ENCODE measurements around the gene FGF13. TPM values are rescaled to one million over a fixed set of nuclear protein-coding genes. Genes with fewer than 3 reads are reported as not detected.

The FGF13 gene
- total and polyA plus RNA-seq, 12 donors: 0.48 to 13.4 (median 2.4) TPM

DNA sequence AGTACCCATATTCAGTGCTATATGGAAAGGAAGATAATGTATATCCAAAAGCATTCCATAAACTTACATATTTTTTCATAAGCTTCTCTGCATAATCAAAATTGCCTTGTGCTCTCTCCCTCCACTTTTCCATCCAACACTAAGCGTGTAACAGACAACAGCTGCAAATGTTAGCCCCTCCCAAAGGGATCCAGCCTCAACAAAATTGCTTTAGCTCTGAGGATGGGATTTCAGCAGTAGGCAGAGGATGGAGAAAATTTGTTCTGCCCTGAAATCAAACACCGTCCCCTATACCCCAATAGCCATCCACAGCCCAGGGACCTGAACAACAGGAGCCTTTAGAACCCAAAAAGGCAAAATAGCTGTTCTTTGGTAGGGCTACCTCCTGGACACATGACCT, 28.8 kb upstream of the FGF13 start:
- DNase-seq: no peak
- WGBS, 4 donors: 54 to 85% (median 70%) methylated on average over 2 of the region's 2 CpGs
- peaks cover 33% of the 10 kb centered on the region for H3K27me3 ChIP-seq
- no peaks in the 10 kb centered on the region for H3K9me3 ChIP-seq (replicated peaks in 1 of 3)
- H3K4me3 ChIP-seq: no peak overlapping the region
- intact Hi-C loops (cut with DNase I): loop anchor here in 1 of 2 donors (10.0 kb wide), 1 partner anchor 546 kb away; no protein-coding TSS in a partner anchor
- TF ChIP-seq POLR2A (IDR thresholded peaks at IDR 0.05) (no peak), CTCF (IDR thresholded peaks at IDR 0.05) (no peak)
- H3K4me1 ChIP-seq (replicated peaks in 1 of 2): no peaks in the 10 kb centered on the region
- H3K27ac ChIP-seq: no peak overlapping the region
- H3K36me3 ChIP-seq (replicated peaks in 1 of 2): no peaks in the 10 kb centered on the region

DNA sequence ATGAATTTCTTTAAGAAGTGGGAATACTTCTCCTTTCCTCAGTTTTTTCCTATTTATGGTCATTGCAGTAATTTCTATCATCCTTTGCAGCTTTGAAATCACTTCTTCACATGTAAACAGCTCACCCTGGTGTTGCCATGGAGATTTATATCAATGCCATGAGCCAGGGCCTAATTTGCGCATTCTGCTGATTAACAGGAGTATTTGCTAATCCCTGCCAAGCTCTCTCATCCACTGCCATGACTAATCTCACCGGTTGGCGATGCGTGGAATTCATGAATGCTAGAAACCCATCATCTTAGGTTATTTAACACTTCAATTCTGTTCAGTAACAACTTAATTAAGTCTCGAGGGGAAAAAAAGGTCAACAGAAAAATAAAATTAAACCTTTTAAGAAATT, 11.8 kb upstream of the FGF13 start:
- H3K36me3 ChIP-seq (replicated peaks in 1 of 2): no peaks in the 10 kb centered on the region
- H3K4me3 ChIP-seq: no peak overlapping the region
- no peak overlapping the region for H3K27ac ChIP-seq
- 70 to 78% (median 75%) methylated on average over 5 of the region's 5 CpGs for WGBS, 4 donors
- H3K9me3 ChIP-seq (replicated peaks in 1 of 3): no peaks in the 10 kb centered on the region
- DNase-seq: no peak
- TF ChIP-seq POLR2A (IDR thresholded peaks at IDR 0.05): no peak
- no peak for TF ChIP-seq CTCF (IDR thresholded peaks at IDR 0.05)
- H3K27me3 ChIP-seq: peaks cover 9% of the 10 kb centered on the region
- intact Hi-C loops (cut with DNase I): no loop called here
- no peaks in the 10 kb centered on the region for H3K4me1 ChIP-seq (replicated peaks in 1 of 2)

GRCh38 chrX:138719396-138719795, 7.9 kb upstream of the FGF13 start:
- Histone ChIP-seq H3K9me3 (replicated peaks in 1 of 3) (no peaks in the 10 kb centered on the region), H3K4me3 (no peak overlapping the region), H3K27ac (no peak overlapping the region), H3K4me1 (replicated peaks in 1 of 2) (no peaks in the 10 kb centered on the region), H3K36me3 (replicated peaks in 1 of 2) (no peaks in the 10 kb centered on the region), H3K27me3 (peaks cover 11% of the 10 kb centered on the region)
- no peak for DNase-seq
- TF ChIP-seq CTCF (IDR thresholded peaks at IDR 0.05): no peak
- TF ChIP-seq POLR2A (IDR thresholded peaks at IDR 0.05): no peak
- WGBS, 4 donors: 45 to 67% (median 50%) methylated on average over 3 of the region's 3 CpGs
- intact Hi-C loops (cut with DNase I): no loop called here

GRCh38 chrX:138718941-138719340, 7.4 kb upstream of the FGF13 start:
- TF ChIP-seq POLR2A (IDR thresholded peaks at IDR 0.05) (no peak), CTCF (IDR thresholded peaks at IDR 0.05) (no peak)
- Histone ChIP-seq H3K27ac (no peak overlapping the region), H3K36me3 (replicated peaks in 1 of 2) (no peaks in the 10 kb centered on the region), H3K9me3 (replicated peaks in 1 of 3) (no peaks in the 10 kb centered on the region), H3K27me3 (peaks cover 11% of the 10 kb centered on the region), H3K4me1 (replicated peaks in 1 of 2) (no peaks in the 10 kb centered on the region), H3K4me3 (no peak overlapping the region)
- intact Hi-C loops (cut with DNase I): no loop called here
- DNase-seq: no peak
- WGBS, 4 donors: 28 to 52% (median 40%) methylated on average over 1 of the region's 1 CpG
